Measurements from ENCODE around the gene RRAGB.
A peak's percentile ranks its signal among the peaks of the same experiment; 100 is the strongest.
"Not testable (repeated sequence)": the region's sequence is repeated elsewhere in the genome, so short reads cannot be mapped to it uniquely, and the experiment has no call there.

The RRAGB gene

DNA sequence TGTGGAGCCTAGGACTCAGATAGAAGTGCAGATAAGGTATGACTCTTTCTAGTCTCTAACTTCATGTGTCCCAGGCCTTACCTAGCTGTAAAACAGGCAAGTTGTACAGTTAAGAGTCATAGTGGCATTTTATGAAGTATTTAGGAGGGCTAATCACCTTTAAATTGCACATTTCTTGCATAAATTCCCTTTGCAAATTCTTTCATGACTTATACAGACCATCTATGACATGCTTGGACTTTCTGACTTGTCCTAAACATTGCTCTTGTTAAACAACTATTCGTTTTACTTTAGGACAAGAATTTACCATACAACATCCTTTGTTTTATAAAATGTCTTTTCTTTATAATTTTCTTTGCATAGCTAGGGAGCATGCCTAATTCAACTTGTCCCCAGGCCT, 7.8 kb upstream of the RRAGB start:
- TF ChIP-seq Cebpa-rat (IDR thresholded peaks at IDR 0.05), result no peak
- H3K27me3 ChIP-seq, result peaks cover 0 to 54% (median 35%) of the 10 kb centered on the region in 11 experiments; a peak in 18 of 22 replicates
- H3K9me3 ChIP-seq (replicated peaks in 1 of 11), result peaks cover 71 to 88% (median 83%) of the 10 kb centered on the region in 11 experiments
- H3K4me1 ChIP-seq, result peaks cover 0 to 16% (median 3%) of the 10 kb centered on the region in 10 experiments; a peak in 9 of 20 replicates
- H3K9ac ChIP-seq, result no peak overlapping the region
- no peak overlapping the region for H3K27ac ChIP-seq
- H3K4me3 ChIP-seq, result no peak overlapping the region
- no peaks in the 10 kb centered on the region for H3K36me3 ChIP-seq
- H4K20me1 ChIP-seq, result no peaks in the 10 kb centered on the region
- H3K4me2 ChIP-seq, result no peak overlapping the region

DNA sequence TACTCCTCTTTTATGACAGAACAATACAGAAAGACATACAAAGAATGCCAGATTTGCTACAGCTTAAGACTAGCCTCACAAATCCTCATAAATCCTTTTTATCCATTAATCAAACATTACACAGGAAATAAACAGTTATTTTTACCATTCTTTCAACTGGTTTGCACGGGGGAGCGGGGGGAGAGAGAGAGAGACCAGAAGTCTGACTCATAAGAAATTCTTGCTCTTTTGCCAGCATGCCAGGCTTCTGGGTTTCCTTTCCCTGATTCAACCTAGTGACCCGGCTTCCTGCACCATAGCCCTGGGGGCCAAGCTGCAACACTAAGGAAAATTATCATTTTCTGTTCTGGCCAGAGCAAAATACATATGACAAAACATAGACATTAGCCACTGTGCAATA, 6.8 kb upstream of the RRAGB start:
- no peak overlapping the region for H3K4me3 ChIP-seq
- no peak for TF ChIP-seq Cebpa-rat (IDR thresholded peaks at IDR 0.05)
- peaks cover 0 to 7% (median 0%) of the 10 kb centered on the region in 10 experiments; a peak in 4 of 20 replicates for H3K4me1 ChIP-seq
- H3K4me2 ChIP-seq, result no peak overlapping the region
- peaks cover 71 to 94% (median 86%) of the 10 kb centered on the region in 11 experiments for H3K9me3 ChIP-seq (replicated peaks in 1 of 11)
- H3K9ac ChIP-seq, result no peak overlapping the region
- no peaks in the 10 kb centered on the region for H4K20me1 ChIP-seq
- no peaks in the 10 kb centered on the region for H3K36me3 ChIP-seq
- H3K27ac ChIP-seq, result no peak overlapping the region
- peaks cover 0 to 52% (median 29%) of the 10 kb centered on the region in 11 experiments; a peak in 18 of 22 replicates for H3K27me3 ChIP-seq

DNA sequence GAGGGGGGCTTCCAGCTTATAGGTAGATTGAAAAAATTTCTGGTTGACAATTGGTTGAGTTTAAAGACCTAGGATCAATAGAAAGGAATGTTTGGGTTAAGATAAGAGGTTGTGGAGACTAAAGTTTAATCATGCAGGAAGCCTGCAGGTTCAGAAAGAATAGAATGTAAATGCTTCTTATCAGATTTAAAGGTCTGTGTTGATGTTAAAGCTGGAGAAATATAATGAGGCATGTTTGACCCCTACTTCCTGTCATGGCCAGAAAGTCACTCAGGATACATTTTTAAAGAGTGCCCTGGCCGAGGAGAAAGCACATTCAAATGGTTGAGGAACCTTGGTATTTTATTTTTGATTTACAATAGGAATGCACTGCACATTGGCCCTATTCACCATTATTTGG, 3.9 kb upstream of the RRAGB start:
- Histone ChIP-seq H3K36me3 (no peaks in the 10 kb centered on the region), H3K27ac (no peak overlapping the region), H3K4me3 (no peak overlapping the region), H3K4me2 (no peak overlapping the region), H3K9me3 (replicated peaks in 1 of 11) (peaks cover 48 to 87% (median 70%) of the 10 kb centered on the region in 11 experiments), H3K9ac (no peak overlapping the region), H3K27me3 (peaks cover 0 to 47% (median 18%) of the 10 kb centered on the region in 11 experiments; a peak in 14 of 22 replicates), H4K20me1 (no peaks in the 10 kb centered on the region), H3K4me1 (peaks cover 0 to 7% (median 0%) of the 10 kb centered on the region in 10 experiments; a peak in 3 of 20 replicates)
- no peak for TF ChIP-seq Cebpa-rat (IDR thresholded peaks at IDR 0.05)

DNA sequence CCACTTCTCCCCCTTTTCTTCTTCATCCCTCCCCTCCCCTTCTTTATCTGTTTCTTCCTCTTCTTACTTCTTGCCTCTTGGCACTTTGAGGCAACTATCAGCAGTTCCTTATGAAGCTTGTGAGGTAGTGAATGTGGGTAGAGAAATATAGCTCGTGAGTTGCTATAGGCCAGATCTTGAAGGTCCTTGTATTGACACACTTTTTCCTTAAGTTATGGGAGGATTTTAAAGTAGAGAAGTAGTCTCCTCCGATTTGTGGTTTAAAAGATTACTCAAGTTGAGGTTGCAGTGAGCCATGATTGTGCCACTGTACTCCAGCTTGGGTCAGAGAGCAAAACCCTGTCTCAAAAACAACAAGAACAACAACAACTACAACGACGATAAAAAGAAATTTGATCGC, 3.4 kb upstream of the RRAGB start:
- TF ChIP-seq Cebpa-rat (IDR thresholded peaks at IDR 0.05), result no peak
- Histone ChIP-seq H3K36me3 (no peaks in the 10 kb centered on the region), H3K4me2 (no peak overlapping the region), H3K4me3 (no peak overlapping the region), H3K9ac (no peak overlapping the region), H4K20me1 (no peaks in the 10 kb centered on the region), H3K27ac (no peak overlapping the region), H3K27me3 (peaks cover 0 to 50% (median 19%) of the 10 kb centered on the region in 11 experiments; a peak in 15 of 22 replicates), H3K4me1 (peaks cover 0 to 7% (median 1%) of the 10 kb centered on the region in 10 experiments; a peak in 4 of 20 replicates), H3K9me3 (replicated peaks in 1 of 11) (peaks cover 43 to 81% (median 64%) of the 10 kb centered on the region in 11 experiments)

DNA sequence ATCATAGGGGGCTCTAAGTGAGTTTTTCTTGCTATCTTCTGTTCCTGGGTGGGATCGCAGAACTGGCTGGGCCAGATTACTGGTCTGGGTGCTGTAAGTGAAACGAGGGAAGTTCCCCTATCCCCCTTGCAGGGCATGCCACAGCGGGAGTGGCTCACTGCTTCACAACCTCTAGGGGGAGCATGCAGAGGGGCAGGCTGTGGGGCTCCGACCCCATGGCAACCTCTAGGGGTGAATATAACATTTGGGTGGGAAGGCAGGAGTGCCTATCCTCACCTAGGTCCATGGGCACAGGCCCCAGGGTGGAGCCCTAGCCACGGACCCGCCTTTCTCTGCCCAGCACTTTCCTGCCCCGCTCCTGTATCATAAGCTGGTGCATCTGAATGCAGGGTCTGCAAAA, 1.7 kb upstream of the RRAGB start:
- no peak overlapping the region for H3K4me3 ChIP-seq
- no peak overlapping the region for H3K27ac ChIP-seq
- peaks cover 26 to 64% (median 47%) of the 10 kb centered on the region in 11 experiments for H3K9me3 ChIP-seq (replicated peaks in 1 of 11)
- H3K4me1 ChIP-seq, result peaks cover 0 to 12% (median 2%) of the 10 kb centered on the region in 10 experiments; a peak in 4 of 20 replicates
- H3K27me3 ChIP-seq, result peaks cover 0 to 56% (median 31%) of the 10 kb centered on the region in 11 experiments; a peak in 16 of 22 replicates
- TF ChIP-seq Cebpa-rat (IDR thresholded peaks at IDR 0.05), result no peak
- 0 out of 22 replicates have a peak overlapping the region, but pooled peaks of 1 of the 11 experiments have one; percentile 2 for H3K4me2 ChIP-seq
- H4K20me1 ChIP-seq, result no peaks in the 10 kb centered on the region
- H3K36me3 ChIP-seq, result peaks cover 0 to 10% (median 0%) of the 10 kb centered on the region in 11 experiments; a peak in 3 of 22 replicates
- no peak overlapping the region for H3K9ac ChIP-seq

DNA sequence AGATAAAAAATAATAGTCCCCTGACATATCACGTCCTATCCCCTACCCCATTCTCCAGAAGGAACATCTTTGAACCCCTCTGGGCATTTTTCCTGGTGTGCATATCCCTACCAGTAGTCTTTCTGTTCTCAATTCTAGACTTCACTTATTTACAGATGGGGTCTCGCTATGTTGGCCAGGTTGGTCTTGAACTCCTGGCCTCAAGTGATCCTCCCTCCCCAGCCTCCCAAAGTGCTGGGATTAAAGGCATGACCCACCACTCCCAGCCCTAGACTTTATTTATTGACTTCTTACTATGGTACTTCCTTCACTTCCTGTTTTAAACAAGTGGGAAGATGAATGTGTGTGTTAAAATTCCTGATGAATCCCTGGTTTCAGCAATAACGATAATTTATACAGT, 612 bp upstream of the RRAGB start:
- Histone ChIP-seq H4K20me1 (no peaks in the 10 kb centered on the region), H3K36me3 (peaks cover 0 to 19% (median 0%) of the 10 kb centered on the region in 11 experiments; a peak in 3 of 22 replicates), H3K4me1 (peaks cover 0 to 12% (median 2%) of the 10 kb centered on the region in 10 experiments; a peak in 4 of 20 replicates), H3K9me3 (replicated peaks in 1 of 11) (peaks cover 15 to 54% (median 36%) of the 10 kb centered on the region in 11 experiments), H3K27ac (peak overlapping the region in 8 of 11 experiments; percentile 8 to 81 (median 50); a peak in 11 of 22 replicates), H3K4me2 (peak overlapping the region in 10 of 11 experiments; percentile 2 to 57 (median 28); a peak in 16 of 22 replicates), H3K27me3 (peaks cover 8 to 64% (median 33%) of the 10 kb centered on the region in 11 experiments; a peak in 19 of 22 replicates), H3K9ac (peak overlapping the region in 5 of 11 experiments; percentile 12 to 39 (median 26); a peak in 3 of 22 replicates), H3K4me3 (peak overlapping the region; percentile 4 to 71 (median 58); a peak in 15 of 20 replicates)
- TF ChIP-seq Cebpa-rat (IDR thresholded peaks at IDR 0.05), result no peak

DNA sequence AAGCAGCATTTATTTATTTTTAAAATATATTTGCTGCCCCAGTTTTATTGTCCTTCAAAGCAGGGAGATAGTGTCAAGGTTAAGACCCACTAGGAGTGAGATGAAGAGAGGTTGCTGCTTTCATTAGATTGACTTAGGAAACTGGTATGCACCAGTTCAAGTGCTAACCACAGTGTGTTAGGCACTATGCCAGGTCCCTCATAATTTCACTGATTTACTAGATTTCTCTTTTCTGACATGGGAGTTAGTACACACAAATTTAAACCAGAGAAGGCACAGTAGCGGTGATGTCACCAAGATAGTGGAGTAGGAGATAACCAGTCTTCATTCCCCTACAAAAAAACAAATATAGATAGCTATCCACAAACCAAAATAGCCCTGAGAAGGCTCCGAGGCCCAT, 14.3 kb downstream of the RRAGB start:
- Histone ChIP-seq H3K9me3 (replicated peaks in 1 of 11) (peaks cover 14 to 55% (median 26%) of the 10 kb centered on the region in 11 experiments; a peak in 20 of 22 replicates), H4K20me1 (0 out of 22 replicates have a peak, but pooled peaks cover 0 to under 1% (median 0%) of the 10 kb centered on the region in 11 experiments), H3K36me3 (peaks cover 6 to 87% (median 18%) of the 10 kb centered on the region in 11 experiments; a peak in 14 of 22 replicates), H3K27ac (no peak overlapping the region), H3K9ac (no peak overlapping the region), H3K27me3 (peaks cover 64 to 100% (median 96%) of the 10 kb centered on the region in 11 experiments), H3K4me3 (no peak overlapping the region), H3K4me1 (peaks cover 0 to 3% (median 0%) of the 10 kb centered on the region in 10 experiments; a peak in 4 of 20 replicates), H3K4me2 (no peak overlapping the region)
- no peak for TF ChIP-seq Cebpa-rat (IDR thresholded peaks at IDR 0.05)

DNA sequence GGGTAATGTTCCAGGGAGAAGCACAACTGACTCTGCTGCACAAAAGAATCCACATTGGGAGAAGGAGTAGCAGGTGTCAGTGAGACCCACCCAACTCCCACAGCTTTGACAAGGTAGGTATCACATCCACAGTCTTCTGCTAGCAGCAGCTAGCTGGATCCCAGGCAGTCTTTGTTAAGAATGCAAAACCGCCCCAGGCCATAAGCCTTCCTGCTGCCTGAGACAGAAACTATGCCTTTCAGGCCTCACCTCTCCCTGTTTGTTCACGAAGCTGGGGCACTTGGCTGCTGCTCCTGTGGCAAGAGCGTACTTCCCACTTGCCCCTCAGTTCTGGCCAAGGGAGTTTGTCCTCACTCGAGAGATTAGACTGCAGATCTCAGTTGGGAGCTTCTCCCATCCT, 21.4 kb downstream of the RRAGB start:
- Histone ChIP-seq H3K27ac (no peak overlapping the region), H3K9me3 (replicated peaks in 1 of 11) (peaks cover 16 to 49% (median 24%) of the 10 kb centered on the region in 11 experiments; a peak in 20 of 22 replicates), H3K4me1 (peaks cover 0 to 11% (median 3%) of the 10 kb centered on the region in 10 experiments; a peak in 6 of 20 replicates), H3K4me2 (no peak overlapping the region), H3K27me3 (peaks cover 53 to 97% (median 86%) of the 10 kb centered on the region in 11 experiments), H4K20me1 (0 out of 22 replicates have a peak, but pooled peaks cover 0 to 10% (median 0%) of the 10 kb centered on the region in 11 experiments), H3K36me3 (peaks cover 0 to 62% (median 14%) of the 10 kb centered on the region in 11 experiments; a peak in 15 of 22 replicates), H3K4me3 (no peak overlapping the region), H3K9ac (no peak overlapping the region)
- no peak for TF ChIP-seq Cebpa-rat (IDR thresholded peaks at IDR 0.05)

DNA sequence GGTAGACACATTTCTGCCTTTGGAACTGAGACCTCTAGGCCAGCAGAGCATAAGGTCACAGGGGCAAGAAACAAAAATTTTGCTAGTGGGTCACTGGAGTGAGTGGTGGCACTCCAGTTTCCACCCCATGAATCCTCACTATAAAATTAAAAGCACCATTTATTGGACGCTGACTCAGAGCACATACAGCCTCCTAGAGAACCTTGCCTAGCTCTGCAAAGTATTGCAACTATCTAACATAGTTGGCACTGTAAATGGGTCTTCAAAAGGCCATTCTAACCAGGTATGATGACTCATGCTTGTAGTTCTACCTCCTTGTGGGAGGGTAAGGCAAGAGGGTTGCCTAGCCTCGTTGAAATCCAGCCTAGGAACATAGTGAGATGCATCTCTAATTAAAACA, 25.1 kb downstream of the RRAGB start:
- Histone ChIP-seq H4K20me1 (0 out of 22 replicates have a peak, but pooled peaks cover 0 to 2% (median 0%) of the 10 kb centered on the region in 11 experiments), H3K4me3 (no peak overlapping the region), H3K27ac (no peak overlapping the region), H3K9me3 (replicated peaks in 1 of 11) (peaks cover 10 to 37% (median 19%) of the 10 kb centered on the region in 11 experiments; a peak in 18 of 22 replicates), H3K36me3 (peaks cover 0 to 68% (median 12%) of the 10 kb centered on the region in 11 experiments; a peak in 13 of 22 replicates), H3K4me1 (peaks cover 0 to 6% (median 0%) of the 10 kb centered on the region in 10 experiments; a peak in 1 of 20 replicates), H3K4me2 (no peak overlapping the region), H3K9ac (no peak overlapping the region), H3K27me3 (peaks cover 34 to 95% (median 83%) of the 10 kb centered on the region in 11 experiments)
- no peak for TF ChIP-seq Cebpa-rat (IDR thresholded peaks at IDR 0.05)

DNA sequence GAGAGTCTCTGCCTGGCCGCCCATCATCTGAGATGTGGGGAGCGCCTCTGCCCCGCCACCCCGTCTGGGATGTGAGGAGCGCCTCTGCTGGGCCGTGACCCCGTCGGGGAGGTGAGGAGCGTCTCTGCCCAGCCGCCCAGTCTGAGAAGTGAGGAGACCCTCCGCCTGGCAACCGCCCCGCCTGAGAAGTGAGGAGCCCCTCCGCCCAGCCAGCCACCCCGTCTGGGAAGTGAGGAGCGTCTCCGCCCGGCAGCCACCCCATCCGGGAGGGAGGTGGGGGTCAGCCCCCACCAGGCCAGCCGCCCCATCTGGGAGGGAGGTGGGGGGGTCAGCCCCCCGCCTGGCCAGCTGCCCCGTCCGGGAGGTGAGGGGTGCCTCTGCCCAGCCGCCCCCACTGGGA, 30.9 kb downstream of the RRAGB start:
- not testable (repeated sequence) for H3K4me2 ChIP-seq, H3K27ac ChIP-seq, H4K20me1 ChIP-seq, H3K4me1 ChIP-seq, H3K9ac ChIP-seq, H3K4me3 ChIP-seq
- Histone ChIP-seq H3K9me3 (replicated peaks in 1 of 11) (peaks cover 4 to 37% (median 23%) of the 10 kb centered on the region in 11 experiments; a peak in 19 of 22 replicates), H3K27me3 (peaks cover 20 to 68% (median 59%) of the 10 kb centered on the region in 11 experiments), H3K36me3 (peaks cover 0 to 63% (median 0%) of the 10 kb centered on the region in 11 experiments; a peak in 5 of 22 replicates)

Data from BLaER1 treated with 17β-estradiol and CSF1 and Interleukin-3, amounts not matched to agents 10 nM and 100 nM (cell line).